H54 (cell line): Measurements from ENCODE around the gene DTX3L.

Experiments
- DNase-seq: peaks from one replicate; pipeline ENCODE4 v3.0.0; 2011; ENCODE audit warnings: low spot score, mixed read lengths; ENCODE audit not compliant: insufficient read length
- FAIRE-seq: peaks from 3 replicates; lab custom pipeline; 2011; peaks lifted over from hg19 to GRCh38; lab: Jason Lieb, UNC
- POLR2A ChIP-seq: IDR thresholded peaks from 2 replicates; pipeline ENCODE4 v1.6.1; 2011; ENCODE audit warnings: low read depth, mild to moderate bottlenecking, low read length

The DTX3L gene

DNA sequence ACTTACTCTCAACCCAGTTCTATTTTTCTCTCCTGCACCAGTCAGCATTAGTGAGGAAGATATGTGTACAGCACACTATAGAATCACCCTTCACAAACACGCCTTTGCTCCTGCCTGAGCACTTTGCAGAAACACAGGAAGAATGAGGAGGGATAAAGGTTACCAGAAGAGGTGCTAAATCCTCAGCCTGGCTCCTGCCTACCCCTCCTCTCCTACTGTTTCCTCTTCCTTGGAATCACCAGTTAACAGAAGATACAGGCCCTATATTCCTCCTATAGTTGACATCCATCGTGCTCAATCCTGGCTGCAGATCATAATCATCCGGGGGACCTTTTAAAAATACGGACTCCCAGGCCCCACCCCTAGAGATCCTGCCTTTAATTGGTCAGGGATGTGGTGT is 42.2 kb downstream of the DTX3L start:
- no peak for TF ChIP-seq POLR2A
- FAIRE-seq (no peak), DNase-seq (no peak)

DNA sequence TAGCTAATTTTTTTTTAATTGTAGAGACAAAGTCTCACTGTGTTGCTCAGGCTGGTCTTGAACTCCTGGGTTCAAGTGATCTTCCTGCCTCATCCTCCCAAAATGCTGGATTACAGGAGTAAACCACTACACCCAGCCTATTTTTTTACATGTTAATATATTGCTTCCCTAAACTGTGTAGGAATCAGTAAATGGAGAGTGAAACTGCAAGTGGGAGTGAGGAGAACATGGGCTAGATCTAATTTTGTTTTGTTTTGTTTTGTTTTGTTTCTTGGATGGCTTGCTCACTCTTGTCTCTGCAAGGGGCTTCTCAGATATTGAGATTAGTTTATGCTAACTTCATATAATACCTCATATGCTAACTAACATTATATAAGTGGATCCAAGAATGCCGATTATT is 44.8 kb downstream of the DTX3L start:
- DNase-seq (no peak), FAIRE-seq (no peak)
- no peak for TF ChIP-seq POLR2A

DNA sequence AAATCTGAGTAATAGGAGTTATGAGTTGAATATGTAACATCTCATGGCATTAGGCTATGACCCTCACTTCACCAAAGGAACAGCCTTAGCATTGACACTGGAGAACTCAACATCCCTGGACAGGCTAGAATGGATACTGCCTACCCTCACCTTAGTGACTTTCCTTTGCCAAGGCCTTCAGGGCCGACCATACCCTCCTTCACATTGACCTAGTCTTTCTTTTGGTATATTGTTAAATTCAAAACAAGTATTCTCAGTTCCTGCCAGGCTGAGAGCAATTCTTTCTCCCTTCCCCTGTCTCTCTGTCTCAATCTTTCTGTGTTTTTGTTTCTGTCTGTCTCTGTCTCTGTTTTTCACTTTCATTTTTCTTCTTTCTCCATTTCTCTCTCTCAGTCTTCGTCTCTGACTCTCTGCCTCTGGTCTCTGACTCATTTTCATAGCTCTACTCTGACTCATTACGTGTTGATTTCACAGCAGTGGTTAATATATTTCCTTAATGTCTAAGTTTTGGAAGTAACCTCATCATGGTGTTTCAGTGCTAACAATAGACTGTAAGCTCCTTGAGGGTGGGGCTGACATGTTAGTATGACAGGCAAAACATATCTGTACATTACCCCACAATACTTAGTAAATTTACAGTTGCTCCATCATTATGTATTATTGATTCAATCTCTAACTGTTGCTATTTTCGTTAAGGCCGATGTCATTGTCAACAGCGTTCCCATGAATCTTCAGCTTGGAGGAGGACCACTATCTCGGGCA is 45.8 kb downstream of the DTX3L start:
- no peak for TF ChIP-seq POLR2A
- FAIRE-seq (peak; percentile 84), DNase-seq (peak; percentile 55)

DNA sequence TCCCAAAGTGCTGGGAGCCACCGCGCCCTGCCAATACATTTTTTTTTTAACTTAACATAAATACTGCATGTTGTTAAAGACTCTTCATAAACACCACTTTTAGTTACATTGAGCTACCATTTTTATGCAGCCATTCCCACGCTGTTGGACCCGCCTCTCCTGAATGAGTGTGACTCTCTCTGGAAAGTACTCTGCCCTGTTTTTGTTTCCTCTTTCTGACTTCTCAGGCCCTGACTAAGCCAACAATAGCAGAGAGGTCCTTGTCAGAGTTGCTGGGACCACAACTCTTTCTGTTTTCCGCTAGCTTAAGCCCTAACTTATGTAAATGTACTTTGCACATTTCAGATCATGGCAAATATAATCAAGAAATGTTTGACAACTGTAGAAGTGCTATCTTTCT is 48.6 kb downstream of the DTX3L start:
- no peak for FAIRE-seq
- TF ChIP-seq POLR2A = no peak
- DNase-seq = no peak

DNA sequence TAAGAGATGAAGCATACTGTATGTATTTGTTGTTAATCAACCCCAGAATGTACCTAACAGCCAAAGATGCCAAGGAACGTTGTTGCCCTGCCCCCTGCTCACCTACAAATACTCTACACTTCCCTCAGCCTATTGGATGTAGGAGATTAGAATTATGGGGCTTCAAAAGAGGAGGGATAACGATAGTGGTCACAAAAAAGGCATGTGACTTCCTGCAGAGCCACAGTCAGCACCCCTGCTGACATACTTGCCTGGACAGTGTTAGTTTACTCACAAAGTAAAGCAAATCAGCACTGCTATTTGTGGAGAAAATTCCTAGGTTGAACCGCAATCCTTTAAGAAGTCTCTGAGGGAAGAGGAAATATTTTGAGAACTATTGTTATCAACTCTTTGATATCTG is 51.2 kb downstream of the DTX3L start:
- DNase-seq = no peak
- TF ChIP-seq POLR2A = no peak
- FAIRE-seq = peak; percentile 53

DNA sequence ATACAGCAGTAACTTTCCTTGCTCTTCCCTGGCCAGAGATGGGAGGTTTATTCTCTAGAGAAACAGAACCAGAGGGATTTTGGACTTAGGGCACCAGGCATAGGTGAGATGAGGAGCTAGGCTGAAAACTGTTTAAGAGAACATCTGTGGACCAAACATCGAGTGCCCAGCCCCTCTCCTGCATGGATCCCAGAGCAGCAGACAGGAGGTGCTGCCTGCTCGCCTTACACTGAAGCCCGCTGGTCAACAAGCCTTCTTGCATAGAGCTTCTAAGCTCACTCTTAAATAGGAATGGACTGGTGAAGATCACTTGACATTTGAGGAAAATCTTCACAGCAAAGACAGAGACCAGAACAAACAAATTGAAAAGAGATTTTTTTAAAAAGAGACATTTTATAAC is 54.5 kb downstream of the DTX3L start:
- FAIRE-seq (no peak), DNase-seq (no peak)
- TF ChIP-seq POLR2A = no peak

DNA sequence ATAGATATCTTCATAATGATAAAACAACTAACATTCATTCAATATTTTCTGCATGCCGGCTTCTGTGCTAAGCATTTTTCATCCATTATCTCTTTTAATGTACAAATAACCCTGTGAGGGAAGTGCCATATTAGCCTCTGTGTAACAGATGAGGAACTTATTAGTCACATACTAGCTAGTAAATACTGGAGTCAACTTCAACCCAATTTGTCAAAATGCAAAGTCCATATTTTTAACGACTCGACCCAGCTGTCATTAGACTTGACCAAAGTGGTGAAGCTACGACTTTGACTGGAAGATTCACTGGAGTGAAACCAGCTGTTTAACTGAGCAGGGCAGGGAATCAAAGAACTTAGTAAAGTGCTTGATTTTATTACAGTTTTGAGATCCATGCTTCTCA is 54.9 kb downstream of the DTX3L start:
- no peak for TF ChIP-seq POLR2A
- FAIRE-seq (no peak), DNase-seq (no peak)

DNA sequence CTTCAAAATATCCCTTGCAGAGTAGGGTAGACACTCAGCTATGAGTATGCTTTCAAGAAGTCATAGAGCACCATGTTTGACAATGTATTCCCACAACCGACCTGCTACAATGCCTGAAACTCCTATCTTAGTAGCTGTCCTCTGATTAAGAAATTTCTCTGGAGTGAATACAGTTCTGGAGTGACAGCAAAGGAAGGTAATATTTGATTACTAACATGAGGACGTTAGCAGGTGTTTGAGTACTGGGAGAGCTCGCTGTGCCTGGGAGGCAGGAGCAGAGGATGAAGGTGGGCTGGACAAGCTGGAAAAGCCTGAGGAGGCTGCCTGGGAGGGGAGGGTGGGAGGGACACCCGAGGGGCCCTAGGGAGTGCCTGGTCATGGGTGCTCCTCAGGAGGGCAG is 56.3 kb downstream of the DTX3L start:
- no peak for TF ChIP-seq POLR2A
- FAIRE-seq = no peak
- no peak for DNase-seq

DNA sequence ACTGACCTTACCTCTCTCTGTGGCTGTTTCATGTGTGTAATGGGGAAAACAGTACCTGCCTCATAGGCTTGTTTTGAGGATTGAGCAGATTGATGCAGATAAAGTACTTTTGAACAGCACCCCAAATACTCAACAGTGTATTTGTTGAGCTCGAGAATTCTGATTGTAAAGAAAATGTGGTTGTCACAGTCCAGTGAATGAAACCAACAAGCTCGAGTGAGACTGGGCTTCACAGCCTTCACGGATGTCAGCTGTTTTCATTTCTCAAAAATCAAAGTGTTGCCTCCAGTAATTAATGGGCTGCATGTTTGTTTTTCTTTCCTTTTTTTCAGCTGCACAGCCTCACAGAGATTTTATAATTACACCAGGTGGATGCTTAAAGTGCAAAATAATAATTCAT is 57.0 kb downstream of the DTX3L start:
- FAIRE-seq = no peak
- no peak for TF ChIP-seq POLR2A
- no peak for DNase-seq

DNA sequence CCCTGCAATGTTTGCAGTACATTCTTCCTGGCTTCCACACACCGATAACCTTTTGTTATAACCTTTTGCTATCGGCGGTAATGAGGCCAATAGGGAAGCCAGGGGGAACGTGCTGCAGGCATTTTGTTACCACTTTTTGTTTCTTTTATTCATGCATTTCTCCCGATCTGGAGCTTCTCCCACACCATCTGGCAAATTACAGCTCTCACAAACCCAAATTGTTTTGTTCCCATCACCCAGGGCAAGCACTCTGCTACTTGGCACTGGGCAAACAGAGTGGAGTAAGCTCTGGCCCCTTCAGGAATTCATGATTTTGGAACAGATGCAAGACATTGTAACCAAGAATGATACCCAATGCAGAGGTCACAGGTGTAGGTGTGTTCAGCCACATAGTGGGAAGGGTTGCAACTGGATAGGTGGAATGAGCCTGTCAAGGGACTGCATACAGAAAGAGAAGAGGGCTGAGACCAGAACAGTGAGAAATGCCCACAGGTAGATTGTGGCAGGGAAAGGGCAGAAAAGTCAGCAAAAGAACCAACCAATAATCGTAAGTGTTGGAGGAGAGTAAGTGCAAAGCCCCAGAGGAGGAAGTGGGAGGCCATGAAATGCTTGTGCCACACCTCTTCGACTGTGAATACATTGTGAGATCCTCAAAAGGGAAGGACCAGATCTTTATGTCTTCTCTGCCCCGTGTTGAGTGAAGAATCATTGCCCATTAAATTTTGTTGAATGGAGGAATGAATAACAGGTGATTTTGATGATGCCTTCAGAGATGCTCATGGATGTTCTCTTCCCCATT is 59.1 kb downstream of the DTX3L start:
- FAIRE-seq (no peak), DNase-seq (no peak)
- TF ChIP-seq POLR2A = no peak
